K562 treated with DMSO at 1 percent for 4 hours (cell line): ENCODE data around the gene CCDC158. TPM values are rescaled to one million over a fixed set of nuclear protein-coding genes. Genes with fewer than 3 reads are reported as not detected.

ENCODE experiments used
- total RNA-seq: library from RNA; unstranded; fragments of 300-600 nt; gene quantifications from 2 replicates; pipeline ENCODE4 v1.2.3, GENCODE V29; 2022; ENCODE audit not compliant: insufficient read depth

The CCDC158 gene
- total RNA-seq: not detected in 2 replicates

GRCh38 chr4:76420762-76421581 lies at the start of gene CCDC158:
Gene CCDC158 (minus strand): TSS chr4:76421141. CDS start chr4:76403207, 17,934 bp downstream.

DNA sequence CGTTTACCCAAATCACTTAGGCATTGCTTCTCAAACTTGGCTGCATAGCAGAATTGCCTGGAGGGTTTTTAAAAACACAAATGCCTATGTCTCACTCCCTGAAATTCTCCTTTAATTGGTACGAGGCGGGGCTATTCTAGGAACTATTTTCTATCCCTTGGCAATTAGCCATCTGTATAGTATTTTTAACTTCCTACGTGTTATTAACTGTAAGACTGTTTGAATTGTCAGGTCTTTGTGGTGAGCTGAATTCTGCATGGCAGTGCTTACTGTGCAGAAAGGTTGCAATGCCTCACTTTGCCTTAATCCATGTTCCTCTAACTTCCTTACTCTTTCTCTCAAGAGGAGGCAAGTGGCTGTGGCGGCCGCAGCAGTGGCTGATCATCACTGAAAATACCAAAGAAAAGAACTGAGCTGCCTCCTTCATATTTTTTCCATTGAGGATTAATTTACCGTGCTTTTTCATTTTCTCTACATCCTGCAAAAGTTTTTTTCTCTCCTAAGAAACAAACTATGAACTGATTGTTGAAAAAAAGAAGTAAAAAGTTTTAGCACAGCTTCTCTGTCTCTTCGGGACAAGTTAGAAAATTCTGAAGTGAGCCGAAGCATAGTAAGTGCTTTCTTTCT lies 14.1 kb upstream of the CCDC158 start, which contains the start of gene SHROOM3:
Gene SHROOM3 (plus strand): TSS at position 329 of the 627 bp plus-strand sequence. CDS start 824 bp downstream, outside the sequence.

DNA sequence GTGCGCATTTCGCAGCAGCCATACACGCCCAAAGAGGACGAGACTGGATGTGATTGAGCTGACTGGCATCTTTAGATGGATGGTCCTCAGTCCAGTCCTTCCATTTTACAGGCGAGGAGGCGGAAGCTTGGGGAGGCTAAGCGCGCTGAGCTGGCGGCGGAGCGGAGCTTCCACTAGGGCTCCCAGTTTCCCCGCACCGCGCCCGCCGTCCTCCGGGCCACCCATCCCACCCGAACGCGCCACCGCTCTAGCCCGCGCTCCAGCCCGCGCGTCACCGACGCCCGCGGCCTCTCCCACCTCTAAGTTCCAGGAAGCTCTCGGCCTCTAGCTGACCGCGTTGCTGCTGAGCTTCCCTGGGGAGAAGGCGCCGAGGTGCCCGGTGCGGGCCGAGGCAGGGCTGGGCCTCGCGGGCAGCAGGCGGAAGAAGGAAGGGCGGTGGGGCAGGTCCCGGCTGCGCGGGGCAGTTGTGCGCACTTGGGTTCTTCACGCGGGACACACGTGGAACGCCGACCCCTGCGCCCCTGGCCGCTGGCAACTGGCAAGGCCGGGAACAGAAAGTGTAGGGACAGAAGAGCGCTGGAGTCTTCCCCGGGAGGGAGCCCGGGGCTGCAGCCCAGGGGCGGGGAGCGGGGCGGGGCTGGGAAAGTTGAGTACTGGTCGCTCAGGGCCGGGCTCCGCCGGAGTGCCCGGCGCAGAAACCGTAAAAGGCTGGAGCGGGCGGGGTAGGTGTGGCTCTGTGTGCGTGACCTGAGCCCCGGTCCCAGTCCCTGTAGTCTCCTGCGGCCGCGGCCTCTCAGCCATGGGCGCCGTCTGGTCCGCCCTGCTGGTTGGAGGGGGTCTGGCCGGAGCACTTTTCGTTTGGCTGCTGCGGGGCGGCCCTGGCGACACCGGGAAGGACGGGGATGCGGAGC lies 114.7 kb downstream of the CCDC158 start, which contains the start of gene STBD1:
Gene STBD1 (plus strand): TSS at position 763 of the 911 bp plus-strand sequence. CDS start 37 bp downstream, at position 800.

Other genes starting within 250 kb of the CCDC158 start
- gene SCARB2, start 207.3 kb downstream of the CCDC158 start, total RNA-seq: 26.2 and 27.2 TPM in 2 replicates
- 10.7 and 12.6 TPM in 2 replicates for gene FAM47E, start 169.4 kb downstream of the CCDC158 start, total RNA-seq
- 1.4 and 1.7 TPM in 2 replicates for gene STBD1, start 114.4 kb downstream of the CCDC158 start, total RNA-seq
- not detected in 2 replicates for gene SHROOM3, start 14.1 kb upstream of the CCDC158 start, total RNA-seq